Stimulated activated CD8-positive, alpha-beta memory T cell treated with anti-CD3 and anti-CD28 coated beads, Interleukin-7, amount 100 ng/mL, for 48 hours (primary cell): ENCODE data around the gene SLC35A3.
"Not testable (repeated sequence)": the region's sequence is repeated elsewhere in the genome, so short reads cannot be mapped to it uniquely, and the experiment has no call there.

ENCODE experiments used
- DNase-seq, 2 donors: peaks; one replicate each; pipeline ENCODE4 v3.0.0-alpha.2; 2020; ENCODE audit warnings: low read depth in 1 of 2; ENCODE audit errors: extremely low read depth in 1 of 2

The SLC35A3 gene

DNA sequence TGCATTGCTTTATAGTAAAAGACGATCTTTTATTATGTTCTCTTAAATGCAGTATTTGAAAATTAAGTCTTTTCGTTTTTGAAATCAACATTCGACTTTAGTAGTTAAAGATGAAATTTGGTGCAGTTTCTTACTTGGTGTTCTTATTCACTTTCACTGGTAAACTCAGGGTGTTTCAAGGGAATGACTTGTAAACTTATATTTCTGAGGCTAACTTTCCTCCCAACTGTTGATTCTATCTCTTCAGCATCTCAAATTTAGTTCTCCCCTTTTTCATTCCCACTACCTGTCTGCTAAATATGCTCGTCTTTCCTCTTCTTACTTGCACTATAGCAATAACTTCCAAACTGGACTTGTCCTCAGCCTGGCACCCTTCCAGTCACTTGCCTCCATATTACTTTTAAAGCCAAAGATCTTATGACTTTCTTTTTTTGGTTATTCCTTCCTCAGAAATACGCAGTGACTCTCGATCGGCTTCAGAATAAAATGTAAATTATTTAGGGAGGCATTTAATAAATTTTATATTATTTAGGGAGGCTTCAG, 988 bp downstream of the SLC35A3 start:
- no peak for DNase-seq

DNA sequence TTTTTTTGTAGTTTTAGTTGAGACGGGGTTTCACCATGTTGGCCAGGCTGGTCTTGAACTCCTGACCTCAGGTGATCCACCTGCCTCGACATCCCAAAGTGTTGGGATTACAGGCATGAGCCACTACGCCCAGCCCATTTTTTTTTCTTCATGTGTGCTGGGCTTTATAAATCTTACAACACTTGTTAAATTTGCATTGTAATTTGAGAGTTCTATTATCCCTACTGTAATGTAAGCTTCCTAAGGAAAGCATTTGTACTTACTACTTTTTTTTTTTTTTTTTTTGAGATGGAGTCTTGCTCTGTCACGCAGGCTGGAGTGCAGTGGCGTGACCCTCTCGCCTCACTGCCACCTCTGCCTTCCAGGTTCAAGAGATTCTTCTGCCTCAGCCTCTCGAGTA, 2.3 kb downstream of the SLC35A3 start:
- DNase-seq = not testable (repeated sequence)

DNA sequence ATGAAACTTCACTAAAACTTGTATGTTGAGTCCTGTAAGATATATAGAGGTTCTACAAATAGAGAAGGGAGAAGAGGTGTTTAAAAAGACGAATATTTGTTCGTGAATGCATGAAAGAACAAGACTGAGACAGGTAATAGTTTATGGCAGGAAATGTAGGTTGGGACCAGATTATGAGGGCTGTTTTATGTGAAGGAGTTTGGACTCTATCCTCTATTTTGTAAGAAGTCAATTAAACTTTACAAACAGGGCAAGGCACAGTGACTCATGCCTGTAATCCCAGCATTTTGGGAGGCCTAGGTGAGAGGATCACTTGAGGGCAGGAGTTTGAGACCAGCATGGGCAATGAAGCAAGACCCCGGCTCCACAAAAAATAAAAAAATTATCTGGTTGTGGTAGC, 5.7 kb downstream of the SLC35A3 start:
- DNase-seq = no peak

DNA sequence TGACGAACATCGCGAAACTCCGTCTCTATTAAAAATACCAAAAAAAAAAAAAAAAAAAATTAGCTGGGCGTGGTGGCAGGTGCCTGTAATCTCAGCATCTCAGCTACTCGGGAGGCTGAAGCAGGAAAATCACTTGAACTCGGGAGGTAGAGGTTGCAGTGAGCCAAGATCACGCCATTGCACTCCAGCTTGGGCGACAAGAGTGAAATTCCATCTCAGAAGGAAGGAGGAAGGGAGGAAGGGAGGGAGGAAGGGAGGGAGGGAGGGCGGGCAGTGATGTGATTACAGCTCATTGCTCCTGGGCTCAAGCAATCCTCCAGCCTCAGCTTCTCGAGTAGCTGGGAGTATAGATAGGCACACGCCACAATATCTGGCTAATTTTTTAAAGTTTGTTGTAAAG, 7.5 kb downstream of the SLC35A3 start:
- not testable (repeated sequence) for DNase-seq

DNA sequence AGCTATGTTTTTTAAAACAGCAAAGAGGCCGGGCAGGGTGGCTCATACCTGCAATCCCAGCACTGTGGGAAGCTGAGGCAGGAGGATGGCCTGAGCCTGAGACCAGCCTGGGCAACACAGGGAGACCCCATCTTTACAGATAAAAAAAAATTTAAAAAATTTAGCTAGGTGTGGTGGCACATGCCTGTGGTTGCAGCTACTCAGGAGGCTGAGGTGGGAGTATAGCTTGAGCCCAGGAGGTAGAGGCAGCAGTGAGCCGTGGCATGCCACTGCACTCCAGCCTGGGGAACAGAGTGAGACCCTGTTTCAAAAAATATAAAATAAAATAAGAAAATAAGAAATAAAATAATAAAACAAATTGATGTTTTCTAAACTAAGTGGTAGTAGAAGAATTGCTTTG, 8.4 kb downstream of the SLC35A3 start:
- DNase-seq = no peak

DNA sequence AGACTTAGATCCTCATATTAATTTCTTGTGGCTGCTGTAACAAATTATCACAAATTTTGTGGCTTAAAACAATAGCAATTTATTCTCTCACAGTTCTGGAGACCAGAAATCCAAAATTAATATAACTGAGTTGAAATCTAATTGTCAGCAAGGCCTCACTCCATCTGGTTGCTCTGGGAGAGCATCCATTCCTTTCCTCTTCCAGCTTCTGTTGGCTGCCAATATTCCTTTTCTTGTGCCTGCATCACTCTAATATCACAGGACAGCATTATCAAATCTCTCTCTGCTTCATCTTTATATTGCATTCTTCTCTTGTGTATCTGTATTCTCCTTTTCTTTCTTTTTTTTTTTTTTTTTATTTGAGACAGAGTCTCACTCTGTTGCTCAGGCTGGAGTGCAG, 9.3 kb downstream of the SLC35A3 start:
- no peak for DNase-seq

DNA sequence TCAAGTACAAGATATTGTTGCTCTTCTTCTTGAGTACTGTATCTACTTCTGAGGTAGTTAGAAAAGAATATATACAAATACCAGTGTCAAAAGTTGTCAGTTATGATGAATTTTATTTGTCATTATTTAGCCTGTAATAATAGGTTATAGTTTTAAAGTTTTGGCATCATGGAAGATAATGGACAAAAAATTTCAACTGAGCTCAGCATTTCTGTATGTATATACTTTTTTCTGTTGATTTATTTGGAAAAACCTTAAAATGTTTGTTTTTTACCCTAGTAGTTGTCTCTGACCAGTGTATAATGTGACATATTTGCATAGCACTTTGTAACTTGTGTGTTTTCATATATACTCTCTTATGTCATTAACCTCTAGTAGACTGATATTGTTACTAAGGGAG, 11.1 kb downstream of the SLC35A3 start:
- DNase-seq = no peak

DNA sequence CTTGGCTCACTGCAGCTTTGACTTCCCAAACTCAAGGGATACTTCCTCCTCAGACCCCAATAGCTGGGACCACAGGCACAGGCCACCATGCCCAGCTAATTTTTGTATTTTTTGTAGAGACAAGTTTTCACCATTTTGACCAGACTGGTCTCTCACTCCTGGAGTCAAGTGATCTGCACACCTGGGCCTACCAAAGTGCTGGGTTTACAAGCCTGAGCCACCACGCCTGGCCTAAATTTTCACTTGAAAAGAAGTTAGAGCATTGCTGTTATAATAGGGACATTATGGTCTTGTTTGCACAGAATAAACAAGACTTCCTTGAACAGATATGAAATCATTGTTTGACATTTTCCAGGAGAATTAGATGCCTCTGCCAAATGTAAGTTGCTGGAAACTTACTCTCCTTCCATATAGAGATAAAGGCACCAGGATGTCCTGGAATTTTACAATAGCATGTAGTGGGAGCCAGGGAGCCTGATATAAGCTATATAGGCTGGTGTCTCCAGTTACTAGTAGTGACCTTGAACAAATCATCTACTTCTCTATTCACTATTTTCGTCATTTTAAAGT, 16.9 kb downstream of the SLC35A3 start:
- no peak for DNase-seq

DNA sequence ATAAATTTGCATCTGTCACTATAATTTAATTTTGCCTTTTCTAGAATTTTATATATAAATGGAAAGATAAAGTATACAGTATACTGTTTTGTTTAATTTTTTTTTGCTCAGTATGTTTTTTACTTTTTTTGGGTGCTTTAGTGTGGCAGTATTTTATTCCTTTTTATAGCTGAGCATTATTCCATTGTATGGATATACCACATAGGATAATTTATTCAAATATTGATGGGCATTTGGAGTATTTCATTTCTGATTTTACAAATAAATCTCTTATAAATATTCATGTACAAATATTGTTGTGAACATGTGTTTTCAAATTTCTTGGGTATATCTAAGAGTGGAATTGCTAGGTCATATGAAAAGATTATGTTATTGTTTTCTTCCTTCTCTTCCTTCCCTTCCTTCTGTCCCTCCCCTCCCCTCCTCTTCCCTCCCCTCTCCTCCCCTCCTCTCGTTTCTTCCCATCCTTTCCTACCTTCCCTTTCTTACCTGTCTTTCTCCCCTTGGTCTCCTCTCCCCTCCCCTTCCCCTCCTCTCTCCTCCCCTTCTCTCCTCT, 18.5 kb downstream of the SLC35A3 start:
- no peak for DNase-seq

DNA sequence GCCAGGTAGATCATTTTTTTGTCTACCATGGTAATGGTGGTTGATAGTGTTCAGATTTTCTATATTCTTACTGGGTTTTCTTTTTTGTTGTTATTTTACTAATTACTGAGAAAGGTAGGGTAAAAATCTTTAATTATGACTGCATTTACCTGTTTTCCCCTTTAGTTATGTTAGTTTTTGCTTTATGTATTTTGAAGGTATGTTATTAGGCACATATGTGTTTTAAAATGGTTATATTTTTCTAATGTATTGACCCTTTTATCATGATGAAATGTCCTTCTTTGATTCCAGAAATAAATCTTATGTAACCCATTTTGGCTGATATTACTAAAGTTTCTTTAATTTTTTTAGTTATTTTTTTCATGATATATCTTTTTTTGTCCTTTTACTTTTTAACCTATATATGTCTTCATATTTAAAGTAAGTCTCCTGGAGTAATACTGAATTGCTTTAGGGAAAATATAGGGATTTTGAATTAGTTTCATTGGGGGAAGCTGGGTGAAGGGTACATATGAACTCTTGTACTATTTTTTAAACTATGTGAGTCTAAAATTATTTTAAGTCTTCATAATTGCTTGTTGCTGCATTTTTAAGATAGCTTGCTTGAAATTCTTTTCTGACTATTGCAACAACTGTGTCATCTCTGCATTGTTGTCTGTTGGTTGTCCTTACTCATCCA, 22.4 kb downstream of the SLC35A3 start:
- DNase-seq = no peak

DNA sequence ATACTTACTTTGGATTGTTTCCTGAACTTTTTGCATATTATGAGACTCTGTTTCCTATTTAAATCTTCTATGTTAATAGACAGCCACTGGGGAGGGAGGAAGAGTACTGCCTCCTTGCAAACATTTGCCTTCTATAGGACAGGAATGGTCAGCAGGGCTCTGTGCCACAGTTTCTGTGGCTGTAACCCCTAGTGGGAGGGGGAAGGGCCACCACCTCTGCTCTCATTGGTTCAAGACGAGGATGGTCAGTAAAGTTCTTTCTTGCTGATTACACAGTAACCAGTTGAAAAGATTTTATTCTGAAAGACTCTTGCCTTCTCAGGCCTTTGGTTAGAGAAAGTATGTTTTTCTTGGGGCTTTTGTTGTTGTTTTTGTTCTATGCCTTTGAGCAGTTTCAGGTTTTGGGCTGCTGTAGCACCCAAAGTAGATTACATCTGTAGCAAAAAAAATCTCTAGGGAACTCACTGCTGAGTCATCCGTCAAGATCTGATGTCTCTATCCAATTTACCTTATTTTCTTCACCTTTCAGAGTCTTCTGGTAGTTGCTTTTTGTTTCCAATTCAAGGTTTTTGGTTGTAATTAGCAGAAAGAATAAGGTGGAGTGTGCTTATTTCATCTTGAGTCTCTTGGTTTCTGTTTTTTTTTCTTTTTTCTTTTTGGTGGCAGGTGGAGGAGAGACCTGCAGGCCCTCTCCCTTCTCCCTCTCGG, 23.1 kb downstream of the SLC35A3 start:
- no peak for DNase-seq

DNA sequence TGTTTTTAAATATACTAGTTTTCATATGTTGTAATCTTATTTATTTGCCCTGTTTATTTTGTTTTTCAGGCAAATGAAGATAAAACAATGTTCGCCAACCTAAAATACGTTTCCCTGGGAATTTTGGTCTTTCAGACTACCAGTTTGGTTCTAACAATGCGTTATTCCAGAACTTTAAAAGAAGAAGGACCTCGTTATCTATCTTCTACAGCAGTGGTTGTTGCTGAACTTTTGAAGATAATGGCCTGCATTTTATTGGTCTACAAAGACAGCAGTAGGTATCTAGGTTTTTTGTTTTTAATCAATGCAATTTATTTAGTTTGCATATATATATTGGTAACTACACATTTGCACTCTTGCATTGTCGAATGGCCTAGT, 23.7 kb downstream of the SLC35A3 start:
- no peak for DNase-seq

DNA sequence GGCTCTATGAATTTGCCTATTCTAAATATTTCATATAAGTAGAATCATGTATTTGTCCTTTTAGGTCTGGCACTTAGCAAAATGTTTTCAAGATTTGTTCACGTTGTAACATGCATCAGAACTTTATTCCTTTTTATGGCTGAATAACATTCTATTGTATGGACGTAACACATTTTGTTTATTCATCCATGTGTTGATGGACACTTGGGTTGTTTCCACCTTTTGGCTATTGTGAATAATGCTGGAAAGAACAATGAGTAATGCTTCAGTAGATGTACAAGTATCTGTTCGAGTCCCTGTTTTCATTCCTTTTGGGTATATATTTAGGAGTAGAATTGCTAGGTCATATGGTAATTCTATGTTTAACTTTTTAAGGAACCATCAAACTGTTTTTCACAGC, 24.7 kb downstream of the SLC35A3 start:
- DNase-seq = no peak

DNA sequence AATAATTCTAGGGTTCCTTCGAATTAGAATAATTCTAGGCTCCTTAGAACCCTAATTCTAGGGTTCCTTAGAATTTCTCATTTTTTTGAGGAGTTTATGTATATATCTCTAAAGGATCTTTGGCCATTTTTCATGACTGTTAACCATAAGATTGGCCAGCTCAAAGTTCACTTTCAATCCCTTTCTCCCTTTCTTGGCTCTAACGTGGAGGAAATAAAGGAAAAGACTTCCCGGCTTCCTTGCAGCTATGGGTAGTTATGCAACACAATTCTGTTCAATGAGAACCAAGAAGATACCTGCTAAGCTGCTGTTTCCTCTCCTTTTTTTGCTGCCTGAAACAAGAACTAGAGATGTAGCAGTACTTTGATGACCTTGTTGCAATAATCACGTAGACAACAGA, 27.2 kb downstream of the SLC35A3 start:
- no peak for DNase-seq

DNA sequence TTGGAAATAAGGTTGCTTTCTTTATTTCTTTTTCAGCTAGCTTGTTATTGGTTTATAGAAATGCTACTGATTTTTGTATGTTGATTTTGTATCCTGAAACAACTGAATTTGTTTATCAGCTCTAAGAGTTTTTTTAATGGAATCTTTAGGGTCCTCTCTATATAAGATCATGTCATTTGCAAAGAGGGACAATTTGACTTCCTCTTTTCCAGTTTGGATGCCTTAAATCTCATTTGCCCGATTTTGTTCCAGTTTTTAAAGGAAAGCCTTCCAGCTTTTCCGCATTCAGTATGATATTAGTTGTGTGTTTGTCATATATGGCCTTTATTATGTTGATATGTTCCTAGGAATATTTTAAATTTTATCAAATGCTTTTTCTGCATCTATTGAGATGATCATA, 31.7 kb downstream of the SLC35A3 start:
- DNase-seq = no peak

DNA sequence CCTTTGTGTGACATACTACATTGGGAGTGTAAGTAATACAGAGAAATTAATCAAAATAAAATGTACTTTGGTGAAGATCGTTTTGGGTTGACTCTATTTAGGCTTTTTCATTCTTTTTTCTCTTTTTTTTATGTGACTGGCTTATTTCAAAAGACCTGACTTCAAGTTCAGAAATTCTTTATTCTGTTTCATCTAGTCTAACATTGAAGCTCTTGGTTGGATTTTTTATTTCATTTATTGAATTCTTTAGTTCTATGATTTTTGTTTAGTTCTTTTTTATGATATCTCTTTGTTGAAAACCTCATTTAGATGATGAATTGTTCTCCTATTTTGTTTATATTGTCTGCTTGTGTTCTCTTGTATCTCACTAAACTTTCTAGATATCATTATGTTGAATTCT, 35.6 kb downstream of the SLC35A3 start:
- no peak for DNase-seq

DNA sequence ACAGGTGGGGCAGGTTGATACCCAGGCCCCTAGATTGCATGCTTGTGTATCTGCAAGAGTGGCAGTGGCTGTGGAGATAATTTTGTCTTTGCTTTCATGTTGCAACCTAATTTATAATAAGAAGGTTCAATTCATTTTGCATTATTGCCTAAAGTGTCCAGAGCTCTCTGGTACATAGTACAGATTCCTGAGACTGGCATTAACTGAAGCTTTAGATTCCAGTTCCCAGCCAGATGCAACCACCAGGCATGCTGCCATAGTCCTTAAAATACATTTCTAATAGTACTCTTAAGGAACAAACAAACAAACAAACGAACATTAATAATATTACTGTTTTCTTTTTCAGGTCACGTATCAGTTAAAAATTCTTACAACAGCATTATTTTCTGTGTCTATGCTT, 36.9 kb downstream of the SLC35A3 start:
- DNase-seq = no peak

DNA sequence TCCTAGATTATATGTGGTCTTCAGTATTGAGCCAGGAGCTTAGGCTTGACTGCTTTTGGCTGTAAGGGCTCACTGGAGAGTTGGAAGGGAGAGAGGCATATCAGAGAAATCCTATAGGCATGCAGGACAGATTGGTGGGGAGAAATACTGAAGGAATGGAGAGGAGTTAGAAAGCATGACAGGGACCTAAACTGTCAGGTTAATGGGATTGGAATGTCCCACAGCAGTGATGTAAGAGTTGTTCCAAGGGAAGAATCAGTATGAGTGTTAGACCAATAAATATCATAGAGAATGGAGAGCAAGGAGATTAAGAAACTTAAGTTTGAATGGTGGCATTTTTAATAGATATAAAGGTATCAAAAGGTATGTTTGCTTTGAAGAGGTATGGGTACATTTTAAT, 39.7 kb downstream of the SLC35A3 start:
- no peak for DNase-seq

DNA sequence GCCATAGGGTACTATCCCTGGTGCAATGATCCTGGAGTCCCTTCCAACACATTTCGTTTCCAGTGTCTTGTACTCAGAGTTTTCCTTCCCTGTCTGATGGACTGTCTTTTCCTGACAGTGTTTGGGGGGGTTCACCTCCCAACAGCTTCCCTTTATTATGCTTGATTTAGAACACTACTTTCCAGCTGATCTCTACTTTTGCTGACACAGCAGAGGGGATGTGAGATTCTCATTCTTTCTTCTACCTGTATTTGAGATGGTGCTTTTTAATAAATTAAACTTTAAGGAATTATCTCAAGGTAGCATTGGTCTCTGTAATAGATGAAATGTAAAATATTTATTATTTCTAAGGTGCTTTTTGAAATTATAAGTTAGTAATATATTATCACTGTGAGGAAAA, 41.0 kb downstream of the SLC35A3 start:
- no peak for DNase-seq

DNA sequence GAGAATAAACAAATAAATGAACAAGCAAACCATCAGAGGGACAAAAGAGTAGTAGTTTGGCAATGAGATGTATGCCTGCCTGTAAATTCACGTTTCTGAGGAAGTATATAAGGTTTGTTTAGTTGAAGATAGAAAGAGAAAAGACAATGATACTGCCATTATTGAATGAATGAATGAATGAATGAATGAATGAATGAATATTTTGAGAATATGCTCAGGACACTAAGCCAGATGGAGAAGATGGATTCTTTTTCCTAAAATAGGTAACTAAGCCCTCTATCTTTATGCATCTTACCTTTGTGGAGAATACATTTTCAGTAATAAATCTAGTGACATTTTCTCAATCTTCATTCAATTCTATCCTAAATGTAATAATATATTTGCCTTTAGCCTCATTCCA, 49.4 kb downstream of the SLC35A3 start:
- DNase-seq = no peak

DNA sequence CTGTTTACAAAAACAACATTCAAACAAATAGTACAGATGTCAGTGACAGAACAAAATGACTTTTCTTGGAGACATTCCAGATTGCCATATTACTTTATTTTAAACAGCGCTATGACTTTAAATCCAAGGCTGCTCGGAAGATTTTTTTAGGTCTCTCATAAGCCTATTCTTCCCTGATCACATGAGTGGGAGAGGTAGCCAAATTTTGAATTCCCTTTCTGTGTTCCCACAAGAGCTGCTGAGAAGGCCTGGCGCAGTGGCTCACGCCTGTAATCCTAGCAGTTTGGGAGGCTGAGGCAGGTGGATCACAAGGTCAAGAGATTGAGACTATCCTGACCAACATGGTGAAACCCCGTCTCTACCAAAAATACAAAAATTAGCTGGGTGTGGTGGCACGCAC, 53.7 kb downstream of the SLC35A3 start:
- DNase-seq = no peak

DNA sequence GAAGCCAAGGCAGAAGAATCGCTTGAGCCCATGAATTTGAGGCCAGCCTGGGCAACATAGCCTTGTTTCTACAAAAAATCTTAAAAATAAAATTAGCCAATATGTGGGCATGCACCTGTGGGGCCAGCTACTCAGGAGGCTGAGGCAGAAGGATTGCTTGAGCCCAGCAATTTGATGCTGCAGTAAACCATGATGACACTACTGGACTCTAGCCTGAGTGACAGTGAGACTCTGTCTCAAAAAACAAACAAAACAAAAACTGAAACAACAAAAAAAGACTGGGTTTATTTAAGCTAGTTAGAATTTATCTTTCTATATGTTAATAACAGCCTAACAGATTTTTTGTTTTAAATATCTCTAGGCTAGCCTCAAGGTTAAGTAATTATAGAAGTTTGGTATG, 57.4 kb downstream of the SLC35A3 start:
- no peak for DNase-seq
